Adrenal gland (tissue), 5 donors: ENCODE results near the gene BMPR1B.
"Not testable (repeated sequence)": the region's sequence is repeated elsewhere in the genome, so short reads cannot be mapped to it uniquely, and the experiment has no call there.

ENCODE experiments used
- CTCF ChIP-seq, 6 experiments: fragments of 450-650 bp in 4 of 6; fragments of 200-600 bp in 2 of 6; sonication (generic) in 1 of 6; IDR thresholded peaks; 1 replicate in 5 of 6; 2 replicates in 1 of 6; pipeline versions ENCODE4 v1.5.1 to v1.8.0; 2016 to 2021; ENCODE audit warnings: antibody characterized with exemption in 6 of 6, mild to moderate bottlenecking in 2 of 6, moderate library complexity in 1 of 6
- POLR2A ChIP-seq, 2 donors: fragments of 450-650 bp; IDR thresholded peaks; one replicate each; pipeline ENCODE4 v1.6.1; 2017; ENCODE audit warnings: antibody characterized with exemption in 2 of 2, mild to moderate bottlenecking in 2 of 2, moderate library complexity in 1 of 2
- donor health status: DM: no; HTN: no; CAD: no.

GRCh38 chr4:94832329-94832728, 74.6 kb downstream of the BMPR1B start:
- TF ChIP-seq CTCF, POLR2A (IDR thresholded peaks at IDR 0.05): not testable (repeated sequence)
